KMS-11 (cell line): ENCODE results near the gene GH2.
"Not testable (repeated sequence)": the region's sequence is repeated elsewhere in the genome, so short reads cannot be mapped to it uniquely, and the experiment has no call there.

Experiments used
- H2AFZ ChIP-seq: fragments of 200-600 bp; sonication (generic); 2 replicates; pipeline ENCODE4 v1.6.1; 2016; ENCODE audit warnings: antibody characterized with exemption, mixed run types, low read depth
- H3K27ac ChIP-seq: fragments of 200-600 bp; sonication (generic); 2 replicates; pipeline ENCODE4 v1.6.1; 2016; ENCODE audit warnings: mild to moderate bottlenecking, mixed run types
- H3K27me3 ChIP-seq: fragments of 200-600 bp; sonication (generic); 2 replicates; pipeline ENCODE4 v1.6.1; 2017; ENCODE audit warnings: mild to moderate bottlenecking, low read depth, mixed run types, moderate library complexity; ENCODE audit not compliant: insufficient read depth
- H3K36me3 ChIP-seq: fragments of 200-600 bp; sonication (generic); 2 replicates; pipeline ENCODE4 v1.6.1; 2017; ENCODE audit warnings: mild to moderate bottlenecking, mixed run types; ENCODE audit not compliant: insufficient read depth
- H3K4me1 ChIP-seq: fragments of 200-600 bp; sonication (generic); 2 replicates; pipeline ENCODE4 v1.6.1; 2016; ENCODE audit warnings: mild to moderate bottlenecking, low read depth, mixed run types; ENCODE audit not compliant: poor library complexity, severe bottlenecking
- H3K4me2 ChIP-seq: fragments of 200-600 bp; sonication (generic); 2 replicates; pipeline ENCODE4 v1.7.0; 2016; ENCODE audit warnings: mild to moderate bottlenecking, mixed run types
- H3K4me3 ChIP-seq: fragments of 200-600 bp; sonication (generic); IDR thresholded peaks from 2 replicates; pipeline ENCODE4 v1.6.1; 2017; ENCODE audit warnings: low read depth, low read length, mixed read lengths; ENCODE audit not compliant: insufficient read depth
- H3K79me2 ChIP-seq: fragments of 200-600 bp; sonication (generic); 2 replicates; pipeline ENCODE4 v1.6.1; 2016; ENCODE audit warnings: low read depth, mixed run types; ENCODE audit not compliant: insufficient read depth
- H3K9ac ChIP-seq: fragments of 200-600 bp; sonication (generic); 2 replicates; pipeline ENCODE4 v1.6.1; 2016; ENCODE audit warnings: mild to moderate bottlenecking, mixed run types
- H4K20me1 ChIP-seq: fragments of 200-600 bp; sonication (generic); 2 replicates; pipeline ENCODE4 v1.6.1; 2016; ENCODE audit warnings: mild to moderate bottlenecking, mixed run types; ENCODE audit not compliant: insufficient read depth
- CTCF ChIP-seq: fragments of 200-600 bp; sonication (generic); conservative IDR thresholded peaks from 2 replicates; pipeline ENCODE4 v1.6.1; 2017; ENCODE audit warnings: low read depth, mild to moderate bottlenecking, antibody characterized with exemption, low read length, moderate library complexity, mixed read lengths

GH2 gene

GRCh38 chr17:63910096-63910495 lies 28.4 kb upstream of the GH2 start:
- TF ChIP-seq CTCF: no peak
- no peak overlapping the region for H3K4me2 ChIP-seq
- H3K79me2 ChIP-seq: no peaks in the 10 kb centered on the region
- H3K9ac ChIP-seq: no peak overlapping the region
- no peak overlapping the region for H3K4me3 ChIP-seq
- H3K27ac ChIP-seq: no peak overlapping the region
- no peaks in the 10 kb centered on the region for H4K20me1 ChIP-seq
- peaks cover 4% of the 10 kb centered on the region; the same call in 1 of the 2 replicates for H3K27me3 ChIP-seq
- H3K4me1 ChIP-seq: no peaks in the 10 kb centered on the region
- H2AFZ ChIP-seq: no peak overlapping the region
- no peaks in the 10 kb centered on the region for H3K36me3 ChIP-seq

- H3K9ac ChIP-seq, H3K4me3 ChIP-seq, H3K27ac ChIP-seq, H3K27me3 ChIP-seq, H4K20me1 ChIP-seq, H2AFZ ChIP-seq, H3K79me2 ChIP-seq, H3K4me1 ChIP-seq, H3K36me3 ChIP-seq, H3K4me2 ChIP-seq: not testable (repeated sequence)
Measured at GRCh38 chr17:63909586-63909985, 27.8 kb upstream of the GH2 start.

- H3K27me3 ChIP-seq, H2AFZ ChIP-seq, H3K79me2 ChIP-seq, H3K4me3 ChIP-seq, H3K4me2 ChIP-seq, H3K4me1 ChIP-seq, H3K36me3 ChIP-seq, H3K27ac ChIP-seq, H4K20me1 ChIP-seq, H3K9ac ChIP-seq: not testable (repeated sequence)
- TF ChIP-seq CTCF: peak; percentile 15; the same call in 1 of the 2 replicates
Measured at GRCh38 chr17:63907161-63907778, 25.5 kb upstream of the GH2 start.

GRCh38 chr17:63904796-63905195 lies 23.1 kb upstream of the GH2 start:
- not testable (repeated sequence) for H3K4me1 ChIP-seq, H3K27me3 ChIP-seq, H3K4me2 ChIP-seq, H3K36me3 ChIP-seq, H2AFZ ChIP-seq, H3K4me3 ChIP-seq, H4K20me1 ChIP-seq, H3K9ac ChIP-seq, H3K79me2 ChIP-seq, H3K27ac ChIP-seq

GRCh38 chr17:63903787-63904201 lies 22.1 kb upstream of the GH2 start:
- not testable (repeated sequence) for H3K4me1 ChIP-seq, H3K9ac ChIP-seq, H3K79me2 ChIP-seq, H3K27ac ChIP-seq, H3K4me3 ChIP-seq, H4K20me1 ChIP-seq, H3K4me2 ChIP-seq, H3K27me3 ChIP-seq, H3K36me3 ChIP-seq
- peak overlapping the region; percentile 6; the same call in 1 of the 2 replicates for H2AFZ ChIP-seq
- TF ChIP-seq CTCF: peak; percentile 69

GRCh38 chr17:63901971-63902370 lies 20.2 kb upstream of the GH2 start:
- H3K79me2 ChIP-seq, H3K4me3 ChIP-seq, H3K27ac ChIP-seq, H2AFZ ChIP-seq, H3K4me1 ChIP-seq, H3K27me3 ChIP-seq, H3K36me3 ChIP-seq, H3K4me2 ChIP-seq, H4K20me1 ChIP-seq, H3K9ac ChIP-seq: not testable (repeated sequence)

- not testable (repeated sequence) for H3K9ac ChIP-seq, H3K4me3 ChIP-seq, H2AFZ ChIP-seq, H3K36me3 ChIP-seq, H3K4me2 ChIP-seq, H3K27ac ChIP-seq, H3K27me3 ChIP-seq, H3K79me2 ChIP-seq, H3K4me1 ChIP-seq, H4K20me1 ChIP-seq
Measured at GRCh38 chr17:63898899-63899798, 17.4 kb upstream of the GH2 start.
